GM19240 (cell line): ENCODE results near the gene TMEM87B.
A peak's percentile ranks its signal among the peaks of the same experiment; 100 is the strongest.
"Not testable (repeated sequence)": the region's sequence is repeated elsewhere in the genome, so short reads cannot be mapped to it uniquely, and the experiment has no call there.

Experiments
- DNase-seq: peaks from one replicate; pipeline ENCODE4 v3.0.0; 2011; ENCODE audit warnings: low spot score; ENCODE audit not compliant: insufficient read length

The TMEM87B gene

GRCh38 chr2:112032689-112033465, 22.2 kb upstream of the TMEM87B start:
- DNase-seq = no peak

- DNase-seq = no peak
These were observed 21.5 kb upstream of the TMEM87B start for GRCh38 chr2:112033600-112033999.

- DNase-seq = no peak
These were observed 20.1 kb upstream of the TMEM87B start for GRCh38 chr2:112034924-112035323.

GRCh38 chr2:112035786-112036185, 19.3 kb upstream of the TMEM87B start:
- DNase-seq = no peak

GRCh38 chr2:112039556-112039955, 15.5 kb upstream of the TMEM87B start:
- not testable (repeated sequence) for DNase-seq

GRCh38 chr2:112040066-112040465, 15.0 kb upstream of the TMEM87B start:
- not testable (repeated sequence) for DNase-seq

- DNase-seq = not testable (repeated sequence)
These were observed 13.6 kb upstream of the TMEM87B start for GRCh38 chr2:112041460-112041859.

- no peak for DNase-seq
These were observed 9.5 kb upstream of the TMEM87B start for GRCh38 chr2:112045446-112046014.

- DNase-seq = no peak
These were observed 8.8 kb upstream of the TMEM87B start for GRCh38 chr2:112046231-112046630.

- DNase-seq = no peak
These were observed 7.4 kb upstream of the TMEM87B start for GRCh38 chr2:112047537-112048235.

GRCh38 chr2:112048236-112048592, 6.9 kb upstream of the TMEM87B start:
- no peak for DNase-seq

GRCh38 chr2:112048887-112049286, 6.2 kb upstream of the TMEM87B start:
- no peak for DNase-seq

- no peak for DNase-seq
These were observed 4.8 kb upstream of the TMEM87B start for GRCh38 chr2:112050316-112050715.

- peak; percentile 52 for DNase-seq
These were observed 887 bp upstream of the TMEM87B start for GRCh38 chr2:112053917-112054846.

GRCh38 chr2:112055730-112056625, 909 bp downstream of the TMEM87B start:
- no peak for DNase-seq

GRCh38 chr2:112056626-112056987, 1.5 kb downstream of the TMEM87B start:
- DNase-seq = no peak

- DNase-seq = no peak
These were observed 4.6 kb downstream of the TMEM87B start for GRCh38 chr2:112059671-112060070.

GRCh38 chr2:112061299-112061698, 6.2 kb downstream of the TMEM87B start:
- DNase-seq = no peak

- DNase-seq = no peak
These were observed 6.8 kb downstream of the TMEM87B start for GRCh38 chr2:112061840-112062239.

GRCh38 chr2:112062894-112063293, 7.8 kb downstream of the TMEM87B start:
- no peak for DNase-seq

- DNase-seq = no peak
These were observed 10.4 kb downstream of the TMEM87B start for GRCh38 chr2:112065486-112065885.
